ENCODE results near the gene C10orf53.

DNA sequence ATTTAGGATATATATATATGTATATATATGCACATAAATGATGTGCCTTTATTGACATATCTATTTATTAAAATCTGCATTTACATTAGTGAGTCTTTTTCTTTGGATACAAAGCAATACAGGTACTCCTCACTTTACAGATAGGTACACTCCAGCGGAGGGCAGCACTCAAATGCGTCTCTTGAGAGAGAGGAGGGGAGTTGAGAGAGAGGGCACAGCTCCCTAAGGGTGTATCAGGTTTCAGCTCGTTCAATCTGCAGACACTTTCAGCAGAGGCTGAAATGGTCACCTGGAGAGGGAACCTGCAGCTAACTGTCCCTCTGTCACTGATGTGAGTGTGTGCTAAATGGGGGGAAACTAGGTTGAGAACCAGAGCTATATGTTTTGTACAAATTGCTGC lies 21.5 kb downstream of the C10orf53 start:
- TF ChIP-seq, protein P1, sequence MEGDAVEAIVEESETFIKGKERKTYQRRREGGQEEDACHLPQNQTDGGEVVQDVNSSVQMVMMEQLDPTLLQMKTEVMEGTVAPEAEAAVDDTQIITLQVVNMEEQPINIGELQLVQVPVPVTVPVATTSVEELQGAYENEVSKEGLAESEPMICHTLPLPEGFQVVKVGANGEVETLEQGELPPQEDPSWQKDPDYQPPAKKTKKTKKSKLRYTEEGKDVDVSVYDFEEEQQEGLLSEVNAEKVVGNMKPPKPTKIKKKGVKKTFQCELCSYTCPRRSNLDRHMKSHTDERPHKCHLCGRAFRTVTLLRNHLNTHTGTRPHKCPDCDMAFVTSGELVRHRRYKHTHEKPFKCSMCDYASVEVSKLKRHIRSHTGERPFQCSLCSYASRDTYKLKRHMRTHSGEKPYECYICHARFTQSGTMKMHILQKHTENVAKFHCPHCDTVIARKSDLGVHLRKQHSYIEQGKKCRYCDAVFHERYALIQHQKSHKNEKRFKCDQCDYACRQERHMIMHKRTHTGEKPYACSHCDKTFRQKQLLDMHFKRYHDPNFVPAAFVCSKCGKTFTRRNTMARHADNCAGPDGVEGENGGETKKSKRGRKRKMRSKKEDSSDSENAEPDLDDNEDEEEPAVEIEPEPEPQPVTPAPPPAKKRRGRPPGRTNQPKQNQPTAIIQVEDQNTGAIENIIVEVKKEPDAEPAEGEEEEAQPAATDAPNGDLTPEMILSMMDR (IDR thresholded peaks at IDR 0.05) = no peak
- TF ChIP-seq POLR2A (IDR thresholded peaks at IDR 0.05) = no peak
